ENCODE data around the gene OSGIN1.
"Not testable (repeated sequence)": the region's sequence is repeated elsewhere in the genome, so short reads cannot be mapped to it uniquely, and the experiment has no call there.

OSGIN1 gene

GRCh38 chr16:83940119-83940518 is 12.9 kb upstream of the OSGIN1 start:
- POLR2A ChIA-PET = no interaction called here
- CTCF ChIA-PET = no interaction called here
- TF ChIP-seq LEF1 (IDR thresholded peaks at IDR 0.05; ENCODE audit: borderline replicate concordance) = no peak
- TF ChIP-seq L3MBTL2 (conservative IDR thresholded peaks at IDR 0.05) = no peak
- no peak for TF ChIP-seq TARDBP (IDR thresholded peaks at IDR 0.05)
- TF ChIP-seq HDGF (IDR thresholded peaks at IDR 0.05; ENCODE audit: borderline replicate concordance) = no peak
- no peak for TF ChIP-seq FOXA1 (IDR thresholded peaks at IDR 0.05)
- no peak for TF ChIP-seq PKNOX1 (IDR thresholded peaks at IDR 0.05)
- TF ChIP-seq SP1 (IDR thresholded peaks at IDR 0.05) = no peak
- no peak for TF ChIP-seq ARNT (IDR thresholded peaks at IDR 0.05)
- no peak for TF ChIP-seq CTBP1 (IDR thresholded peaks at IDR 0.05; ENCODE audit: borderline replicate concordance)
- no peak for TF ChIP-seq NFRKB (IDR thresholded peaks at IDR 0.05)
- TF ChIP-seq FOXK2 (IDR thresholded peaks at IDR 0.05) = no peak
- no peak for TF ChIP-seq FOXM1 (IDR thresholded peaks at IDR 0.05; ENCODE audit: borderline replicate concordance)
- no peak for TF ChIP-seq ZNF384 (IDR thresholded peaks at IDR 0.05)
- no peak for DNase-seq (ENCODE audit: extremely low spot score)

DNA sequence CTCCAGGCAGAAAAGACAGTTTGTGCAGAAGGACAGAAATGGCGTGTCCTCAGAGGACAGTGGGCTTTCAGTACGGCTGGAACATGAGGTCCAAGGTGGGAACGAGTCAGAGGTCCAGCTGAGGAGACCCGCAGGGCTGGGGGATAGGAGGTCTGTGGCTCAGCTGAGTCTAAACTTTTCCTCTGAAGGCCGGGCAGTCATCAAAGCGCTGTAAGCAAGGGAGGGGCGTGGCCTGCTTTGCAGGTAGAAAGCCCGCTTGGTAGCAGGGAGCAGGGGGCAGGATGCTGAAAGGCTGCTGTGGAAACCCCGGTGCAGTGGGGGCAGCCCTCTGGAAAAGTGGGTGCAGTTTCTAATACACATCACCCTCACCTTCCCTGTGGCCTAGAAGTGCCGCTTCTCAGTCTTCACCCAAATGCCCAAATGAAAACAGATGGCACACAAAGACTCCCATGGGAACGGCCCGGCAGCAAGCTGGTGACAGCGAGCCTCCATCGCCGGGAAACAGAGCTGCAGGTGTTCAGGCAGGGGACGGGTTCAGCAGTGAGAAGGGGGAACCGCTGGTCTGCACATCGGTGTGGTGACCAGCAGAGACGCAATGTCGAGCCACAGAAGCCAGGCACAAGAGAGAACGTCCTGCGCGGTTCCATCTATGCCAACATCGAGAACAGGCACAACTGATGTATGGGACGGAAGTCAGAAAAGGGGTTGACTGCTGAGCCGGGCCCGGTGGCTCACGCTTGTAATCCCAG is 12.2 kb upstream of the OSGIN1 start:
- TF ChIP-seq CTBP1 (IDR thresholded peaks at IDR 0.05; ENCODE audit: borderline replicate concordance) = no peak
- no peak for TF ChIP-seq ZNF384 (IDR thresholded peaks at IDR 0.05)
- TF ChIP-seq LEF1 (IDR thresholded peaks at IDR 0.05; ENCODE audit: borderline replicate concordance) = no peak
- TF ChIP-seq NFRKB (IDR thresholded peaks at IDR 0.05) = no peak
- TF ChIP-seq L3MBTL2 (conservative IDR thresholded peaks at IDR 0.05) = no peak
- TF ChIP-seq HDGF (IDR thresholded peaks at IDR 0.05; ENCODE audit: borderline replicate concordance) = no peak
- ChIA-PET CTCF (interaction anchor here (1.0 kb wide), 1 partner anchor 125 kb away, joined by 4 read pairs; no protein-coding TSS in a partner anchor), POLR2A (no interaction called here)
- no peak for DNase-seq (ENCODE audit: extremely low spot score)

- CTCF ChIA-PET = interaction anchor here (1.0 kb wide), 1 partner anchor 124 kb away, joined by 4 read pairs; no protein-coding TSS in a partner anchor
- POLR2A ChIA-PET; DNase-seq (ENCODE audit: extremely low spot score): not testable (repeated sequence)
Observed at GRCh38 chr16:83941546-83941945, 11.5 kb upstream of the OSGIN1 start.

GRCh38 chr16:83942074-83942473 is 11.0 kb upstream of the OSGIN1 start:
- no peak for DNase-seq (ENCODE audit: extremely low spot score)
- ChIA-PET CTCF (interaction anchor here (1.0 kb wide), 1 partner anchor 124 kb away, joined by 4 read pairs; no protein-coding TSS in a partner anchor), POLR2A (no interaction called here)
- TF ChIP-seq LEF1 (IDR thresholded peaks at IDR 0.05; ENCODE audit: borderline replicate concordance) (no peak), HDGF (IDR thresholded peaks at IDR 0.05; ENCODE audit: borderline replicate concordance) (no peak), L3MBTL2 (conservative IDR thresholded peaks at IDR 0.05) (no peak), ZNF384 (IDR thresholded peaks at IDR 0.05) (no peak), NFRKB (IDR thresholded peaks at IDR 0.05) (no peak), FOXM1 (IDR thresholded peaks at IDR 0.05; ENCODE audit: borderline replicate concordance) (no peak), PKNOX1 (IDR thresholded peaks at IDR 0.05) (no peak), ARNT (IDR thresholded peaks at IDR 0.05) (no peak), CTBP1 (IDR thresholded peaks at IDR 0.05; ENCODE audit: borderline replicate concordance) (no peak), ELF4 (IDR thresholded peaks at IDR 0.05) (no peak), SP1 (IDR thresholded peaks at IDR 0.05) (no peak), FOXK2 (IDR thresholded peaks at IDR 0.05) (no peak), FOXA1 (IDR thresholded peaks at IDR 0.05) (no peak)

GRCh38 chr16:83942815-83943515 is 10.1 kb upstream of the OSGIN1 start:
- TF ChIP-seq TARDBP (IDR thresholded peaks at IDR 0.05) = no peak
- no peak for TF ChIP-seq SUZ12 (IDR thresholded peaks at IDR 0.05)
- no peak for TF ChIP-seq ELF4 (IDR thresholded peaks at IDR 0.05)
- TF ChIP-seq BHLHE40 (IDR thresholded peaks at IDR 0.05; ENCODE audit: borderline replicate concordance) = no peak
- no peak for TF ChIP-seq CTBP1 (IDR thresholded peaks at IDR 0.05; ENCODE audit: borderline replicate concordance)
- TF ChIP-seq FOXM1 (IDR thresholded peaks at IDR 0.05; ENCODE audit: borderline replicate concordance) = no peak
- no peak for TF ChIP-seq NFRKB (IDR thresholded peaks at IDR 0.05)
- no peak for TF ChIP-seq L3MBTL2 (conservative IDR thresholded peaks at IDR 0.05)
- TF ChIP-seq ZNF384 (IDR thresholded peaks at IDR 0.05) = no peak
- no peak for TF ChIP-seq HDGF (IDR thresholded peaks at IDR 0.05; ENCODE audit: borderline replicate concordance)
- TF ChIP-seq PKNOX1 (IDR thresholded peaks at IDR 0.05) = no peak
- TF ChIP-seq FOXA1 (IDR thresholded peaks at IDR 0.05) = no peak
- no peak for TF ChIP-seq FOXK2 (IDR thresholded peaks at IDR 0.05)
- no peak for TF ChIP-seq SP1 (IDR thresholded peaks at IDR 0.05)
- TF ChIP-seq ARNT (IDR thresholded peaks at IDR 0.05) = no peak
- TF ChIP-seq LEF1 (IDR thresholded peaks at IDR 0.05; ENCODE audit: borderline replicate concordance) = no peak
- ChIA-PET POLR2A (no interaction called here), CTCF (no interaction called here)
- no peak for DNase-seq (ENCODE audit: extremely low spot score)

DNA sequence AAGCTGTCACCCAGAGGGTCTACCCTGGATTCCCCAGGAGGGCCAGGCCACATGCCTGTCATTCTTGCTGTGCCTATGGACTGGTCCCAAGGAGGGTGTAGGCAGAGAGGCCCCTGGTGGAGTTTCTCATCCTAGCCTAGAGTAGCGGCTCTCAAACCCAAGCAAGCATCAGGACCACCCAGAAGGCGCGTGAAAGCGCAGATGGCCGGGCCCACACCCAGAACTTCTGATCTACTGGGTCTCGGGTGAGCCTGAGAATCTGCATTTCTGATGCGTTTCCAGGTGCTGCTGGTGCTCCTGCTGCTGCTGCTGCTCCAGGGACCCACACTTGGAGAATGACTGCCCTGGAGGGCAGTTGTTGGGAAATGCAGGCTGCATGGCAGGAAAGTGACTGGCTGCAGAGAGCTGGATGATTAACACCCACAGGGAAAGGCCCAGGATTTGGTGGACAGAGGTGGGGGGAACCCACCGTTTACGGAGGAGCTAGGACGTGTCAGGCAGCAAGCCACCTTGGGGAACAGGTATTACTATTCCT is 9.5 kb upstream of the OSGIN1 start:
- no peak for DNase-seq (ENCODE audit: extremely low spot score)
- CTCF ChIA-PET = no interaction called here
- POLR2A ChIA-PET = no interaction called here
- TF ChIP-seq SP1 (IDR thresholded peaks at IDR 0.05) = no peak
- no peak for TF ChIP-seq ARNT (IDR thresholded peaks at IDR 0.05)
- no peak for TF ChIP-seq LEF1 (IDR thresholded peaks at IDR 0.05; ENCODE audit: borderline replicate concordance)
- TF ChIP-seq FOXM1 (IDR thresholded peaks at IDR 0.05; ENCODE audit: borderline replicate concordance) = no peak
- no peak for TF ChIP-seq FOXA1 (IDR thresholded peaks at IDR 0.05)
- TF ChIP-seq HDGF (IDR thresholded peaks at IDR 0.05; ENCODE audit: borderline replicate concordance) = no peak
- no peak for TF ChIP-seq SUZ12 (IDR thresholded peaks at IDR 0.05)
- TF ChIP-seq ELF4 (IDR thresholded peaks at IDR 0.05) = no peak
- TF ChIP-seq ZNF384 (IDR thresholded peaks at IDR 0.05) = no peak
